ENCODE results near the gene TMEM115. TPM values are rescaled to one million over a fixed set of nuclear protein-coding genes. Genes with fewer than 3 reads are reported as not detected.

Gene TMEM115
- total RNA-seq, 4 donors from 2014 or later = 56.7 to 72.4 (median 68.2) TPM

GRCh38 chr3:50319894-50320625 is 39.3 kb downstream of the TMEM115 start:
- Histone ChIP-seq H3K9me3 (no peaks in the 10 kb centered on the region), H3K36me3 (peaks cover 0 to 50% (median 0%) of the 10 kb centered on the region in 3 donors), H3K4me1 (peaks cover 0 to 79% (median 52%) of the 10 kb centered on the region in 4 donors), H3K4me3 (peak overlapping the region; percentile 63 to 79 (median 66)), H3K27ac (peak overlapping the region; percentile 72 to 99 (median 92)), H3K27me3 (no peaks in the 10 kb centered on the region)
- no peak for DNase-seq (ENCODE audit: low spot score in 2 of 2)
- TF ChIP-seq CTCF (IDR thresholded peaks at IDR 0.05) (no peak), POLR2A (IDR thresholded peaks at IDR 0.05) (no peak), EP300 (IDR thresholded peaks at IDR 0.05) (no peak)
- WGBS, 2 donors = 63 to 72% methylated on average over 22 to 28 of the region's 29 CpGs

- WGBS, 2 donors = 85 to 86% methylated on average over 16 of the region's 16 CpGs
- peak overlapping the region in 2 of 4 donors; percentile 93 to 99 for H3K27ac ChIP-seq
- peaks cover 0 to 55% (median 0%) of the 10 kb centered on the region in 3 donors for H3K36me3 ChIP-seq
- H3K9me3 ChIP-seq = no peaks in the 10 kb centered on the region
- H3K4me1 ChIP-seq = peaks cover 0 to 71% (median 49%) of the 10 kb centered on the region in 4 donors
- DNase-seq (ENCODE audit: low spot score in 2 of 2) = no peak
- TF ChIP-seq POLR2A (IDR thresholded peaks at IDR 0.05) = no peak
- TF ChIP-seq CTCF (IDR thresholded peaks at IDR 0.05) = no peak
- no peak for TF ChIP-seq EP300 (IDR thresholded peaks at IDR 0.05)
- no peaks in the 10 kb centered on the region for H3K27me3 ChIP-seq
- peak overlapping the region in 1 of 4 donors; percentile 67 for H3K4me3 ChIP-seq
Observed at GRCh38 chr3:50319181-50319893, 40.0 kb downstream of the TMEM115 start.

- TF ChIP-seq POLR2A (IDR thresholded peaks at IDR 0.05) (no peak), CTCF (IDR thresholded peaks at IDR 0.05) (no peak), EP300 (IDR thresholded peaks at IDR 0.05) (no peak)
- Histone ChIP-seq H3K27me3 (no peaks in the 10 kb centered on the region), H3K4me1 (peaks cover 0 to 64% (median 46%) of the 10 kb centered on the region in 4 donors), H3K4me3 (peak overlapping the region in 1 of 4 donors; percentile 67), H3K36me3 (peaks cover 0 to 56% (median 0%) of the 10 kb centered on the region in 3 donors), H3K27ac (peak overlapping the region in 1 of 4 donors; percentile 99), H3K9me3 (no peaks in the 10 kb centered on the region)
- 80 to 81% methylated on average over 8 to 10 of the region's 10 CpGs for WGBS, 2 donors
- DNase-seq (ENCODE audit: low spot score in 2 of 2) = no peak
Observed at GRCh38 chr3:50318615-50319014, 40.7 kb downstream of the TMEM115 start.

- WGBS, 2 donors = 82 to 83% methylated on average over 8 to 11 of the region's 11 CpGs
- no peak for DNase-seq (ENCODE audit: low spot score in 2 of 2)
- Histone ChIP-seq H3K27me3 (no peaks in the 10 kb centered on the region), H3K9me3 (no peaks in the 10 kb centered on the region), H3K36me3 (peaks cover 0 to 56% (median 0%) of the 10 kb centered on the region in 3 donors), H3K27ac (peak overlapping the region in 2 of 4 donors; percentile 45 to 99), H3K4me1 (peaks cover 0 to 60% (median 44%) of the 10 kb centered on the region in 4 donors), H3K4me3 (peak overlapping the region in 1 of 4 donors; percentile 67)
- no peak for TF ChIP-seq EP300 (IDR thresholded peaks at IDR 0.05)
- no peak for TF ChIP-seq CTCF (IDR thresholded peaks at IDR 0.05)
- TF ChIP-seq POLR2A (IDR thresholded peaks at IDR 0.05) = no peak
Observed at GRCh38 chr3:50318163-50318562, 41.2 kb downstream of the TMEM115 start.

All from tibial nerve (tissue), 4 donors.